Upper lobe of right lung (tissue), 1 donor: ENCODE data around the gene TTC28. TPM values are rescaled to one million over a fixed set of nuclear protein-coding genes. Genes with fewer than 3 reads are reported as not detected.
"Not testable (repeated sequence)": the region's sequence is repeated elsewhere in the genome, so short reads cannot be mapped to it uniquely, and the experiment has no call there.

Source experiments
- ATAC-seq: fragments of 200-7000 bp; cut with Tn5 transposase; one replicate; pipeline ENCODE4 v1.9.1; 2020; ENCODE audit warnings: mild to moderate bottlenecking, moderate library complexity
- DNase-seq: peaks from one replicate; pipeline ENCODE4 v3.0.0-alpha.2; 2020
- H3K27ac ChIP-seq: fragments of 200-600 bp; one replicate; pipeline ENCODE4 v1.8.0; 2022
- H3K27me3 ChIP-seq: fragments of 200-600 bp; one replicate; pipeline ENCODE4 v1.8.0; 2022; ENCODE audit warnings: mild to moderate bottlenecking
- H3K36me3 ChIP-seq: fragments of 200-600 bp; one replicate; pipeline ENCODE4 v1.8.0; 2022
- H3K4me1 ChIP-seq: fragments of 200-600 bp; one replicate; pipeline ENCODE4 v1.8.0; 2022
- H3K4me3 ChIP-seq: fragments of 200-600 bp; one replicate; pipeline ENCODE4 v1.8.0; 2022; ENCODE audit warnings: mild to moderate bottlenecking
- H3K9me3 ChIP-seq: fragments of 200-600 bp; one replicate; pipeline ENCODE4 v1.8.0; 2022
- intact Hi-C: fragments of 100-400 bp; cut with DNase I; formaldehyde crosslinking; loops from one replicate; pipeline ENCODE4 v1.11.0; 2022
- total RNA-seq: library from RNA; stranded (reverse); fragmentation: NEBNext Ultra II Directional; extraction: Animal tissue kit (Norgen Biotek cat#: 25700); gene quantifications from one replicate; pipeline ENCODE4 v1.2.1, GENCODE V29; 2021
- TF ChIP-seq, protein P1 (sequence below): fragments of 200-600 bp; IDR thresholded peaks from one replicate; pipeline ENCODE4 v1.8.0; 2022; ENCODE audit warnings: antibody characterized with exemption
- donor health status: DM: no; HTN: yes; CAD: no; lungs with severe emphysema.

The TTC28 gene
- total RNA-seq, 1 donor from 2014 or later, result 48.7 TPM

DNA sequence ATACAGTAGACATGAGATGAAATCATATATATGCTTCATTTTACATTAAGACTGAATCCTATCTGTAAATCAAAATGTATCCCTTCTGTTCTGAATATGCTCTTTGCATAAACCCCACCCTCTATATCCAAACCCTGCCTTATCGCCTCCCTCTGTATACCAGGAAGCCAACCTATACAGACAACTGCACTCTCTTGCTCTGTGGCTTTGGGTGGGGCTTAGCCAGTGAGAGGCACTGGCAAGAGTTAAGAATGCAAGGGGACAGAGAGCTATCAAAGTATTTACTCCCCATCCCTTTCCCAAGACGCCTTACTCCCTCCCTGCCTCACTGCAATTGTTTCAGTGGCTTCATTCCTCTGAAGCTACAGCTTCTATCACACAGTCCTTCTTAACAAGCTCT, 309.8 kb downstream of the TTC28 start:
- no peak for DNase-seq
- H3K4me1 ChIP-seq, result peaks cover 10% of the 10 kb centered on the region

DNA sequence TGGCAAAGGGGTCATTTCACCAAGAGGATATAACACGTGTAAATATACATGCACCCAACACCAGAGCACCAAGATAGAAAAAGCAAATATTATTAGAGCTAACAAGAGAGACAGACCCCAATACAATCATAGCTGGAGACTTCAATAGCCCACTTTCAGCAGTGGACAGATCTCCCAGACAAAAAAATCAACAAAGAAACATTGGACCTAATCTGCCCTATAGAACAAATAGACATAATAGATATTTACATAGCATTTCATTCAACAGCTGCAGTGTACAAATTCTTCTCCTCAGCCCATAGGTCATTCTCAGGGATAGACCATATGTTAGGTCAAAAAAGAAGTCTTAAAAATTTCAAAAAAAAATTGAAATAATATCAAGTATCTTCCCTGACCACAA, 312.8 kb downstream of the TTC28 start:
- H3K27me3 ChIP-seq, result no peaks in the 10 kb centered on the region
- H3K36me3 ChIP-seq, result no peaks in the 10 kb centered on the region
- no peaks in the 10 kb centered on the region for H3K9me3 ChIP-seq
- DNase-seq, result no peak
- H3K4me3 ChIP-seq, result no peak overlapping the region
- no peak overlapping the region for H3K27ac ChIP-seq
- H3K4me1 ChIP-seq, result peaks cover 4% of the 10 kb centered on the region
- TF ChIP-seq, protein P1, sequence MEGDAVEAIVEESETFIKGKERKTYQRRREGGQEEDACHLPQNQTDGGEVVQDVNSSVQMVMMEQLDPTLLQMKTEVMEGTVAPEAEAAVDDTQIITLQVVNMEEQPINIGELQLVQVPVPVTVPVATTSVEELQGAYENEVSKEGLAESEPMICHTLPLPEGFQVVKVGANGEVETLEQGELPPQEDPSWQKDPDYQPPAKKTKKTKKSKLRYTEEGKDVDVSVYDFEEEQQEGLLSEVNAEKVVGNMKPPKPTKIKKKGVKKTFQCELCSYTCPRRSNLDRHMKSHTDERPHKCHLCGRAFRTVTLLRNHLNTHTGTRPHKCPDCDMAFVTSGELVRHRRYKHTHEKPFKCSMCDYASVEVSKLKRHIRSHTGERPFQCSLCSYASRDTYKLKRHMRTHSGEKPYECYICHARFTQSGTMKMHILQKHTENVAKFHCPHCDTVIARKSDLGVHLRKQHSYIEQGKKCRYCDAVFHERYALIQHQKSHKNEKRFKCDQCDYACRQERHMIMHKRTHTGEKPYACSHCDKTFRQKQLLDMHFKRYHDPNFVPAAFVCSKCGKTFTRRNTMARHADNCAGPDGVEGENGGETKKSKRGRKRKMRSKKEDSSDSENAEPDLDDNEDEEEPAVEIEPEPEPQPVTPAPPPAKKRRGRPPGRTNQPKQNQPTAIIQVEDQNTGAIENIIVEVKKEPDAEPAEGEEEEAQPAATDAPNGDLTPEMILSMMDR, result no peak
- intact Hi-C loops, result no loop called here
- no peak for ATAC-seq

More for the DNA sequence above, 309.8 kb downstream of the TTC28 start:
- no peak overlapping the region for H3K4me3 ChIP-seq
- intact Hi-C loops, result no loop called here
- H3K9me3 ChIP-seq, result no peaks in the 10 kb centered on the region
- peak; percentile 59 for ATAC-seq
- H3K36me3 ChIP-seq, result no peaks in the 10 kb centered on the region
- no peaks in the 10 kb centered on the region for H3K27me3 ChIP-seq
- no peak overlapping the region for H3K27ac ChIP-seq
- TF ChIP-seq, protein P1, result no peak

DNA sequence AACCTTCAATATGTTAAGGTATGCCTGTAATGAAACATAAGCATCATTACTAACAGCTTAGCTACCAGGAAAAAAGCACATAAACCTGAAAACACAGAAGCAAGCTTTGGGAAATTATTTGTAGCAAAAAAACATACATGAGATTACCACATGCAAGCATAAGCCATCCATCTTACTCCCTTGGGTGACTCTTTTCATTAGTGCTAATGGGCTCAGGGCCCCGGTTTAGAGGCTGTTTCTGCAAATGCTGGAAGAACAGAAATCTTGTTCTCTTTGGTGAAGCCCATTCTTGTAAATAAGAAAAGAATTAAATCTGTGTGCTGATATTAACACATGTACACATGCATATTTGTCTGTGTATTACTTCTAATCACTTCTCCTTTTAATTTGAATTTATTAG, 314.3 kb downstream of the TTC28 start:
- H3K36me3 ChIP-seq, result no peaks in the 10 kb centered on the region
- intact Hi-C loops, result no loop called here
- no peak overlapping the region for H3K4me3 ChIP-seq
- no peaks in the 10 kb centered on the region for H3K27me3 ChIP-seq
- TF ChIP-seq, protein P1, result no peak
- H3K9me3 ChIP-seq, result no peaks in the 10 kb centered on the region
- H3K4me1 ChIP-seq, result peaks cover 4% of the 10 kb centered on the region
- no peak overlapping the region for H3K27ac ChIP-seq
- no peak for ATAC-seq
- no peak for DNase-seq

DNA sequence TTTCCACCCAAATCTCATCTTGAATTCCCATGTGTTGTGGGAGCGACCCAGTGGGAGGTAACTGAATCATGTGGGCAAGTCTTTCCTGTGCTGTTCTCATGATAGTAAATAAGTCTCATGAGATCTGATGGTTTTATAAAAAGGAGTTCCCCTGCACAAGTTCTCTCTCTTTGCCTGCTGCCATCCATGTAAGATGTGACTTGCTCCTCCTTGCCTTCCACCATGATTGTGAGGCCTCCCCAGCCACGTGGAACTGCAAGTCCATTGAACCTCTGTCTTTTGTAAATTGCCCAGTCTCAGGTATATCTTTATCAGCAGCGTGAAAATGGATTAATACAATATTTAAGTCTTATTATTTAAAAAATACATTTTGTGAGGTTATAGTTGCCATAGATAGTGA, 315.5 kb downstream of the TTC28 start:
- intact Hi-C loops, H3K9me3 ChIP-seq, ATAC-seq, DNase-seq, H3K27me3 ChIP-seq, H3K27ac ChIP-seq, H3K4me1 ChIP-seq, H3K36me3 ChIP-seq, H3K4me3 ChIP-seq: not testable (repeated sequence)

DNA sequence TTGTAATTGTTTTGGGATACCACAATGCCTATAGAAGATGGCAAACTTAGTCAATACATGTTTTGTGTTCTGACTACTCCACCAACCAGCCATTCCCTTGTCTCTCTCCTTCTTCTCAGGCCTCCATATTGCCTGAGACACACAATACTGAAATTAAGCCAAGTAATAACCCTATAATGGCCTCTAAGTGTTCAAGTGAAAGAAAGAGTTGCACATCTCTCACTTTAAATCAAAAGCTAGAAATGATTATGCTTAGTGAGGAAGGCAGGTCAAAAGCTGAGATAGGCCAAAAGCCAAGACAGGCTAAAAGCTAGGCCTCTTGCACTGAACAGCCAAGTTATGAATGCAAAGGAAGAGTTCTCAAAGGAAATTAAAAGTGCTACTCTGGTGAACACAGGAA, 318.7 kb downstream of the TTC28 start:
- DNase-seq (no peak), ATAC-seq (no peak)
- Histone ChIP-seq H3K36me3 (no peaks in the 10 kb centered on the region), H3K4me3 (no peak overlapping the region), H3K27me3 (no peaks in the 10 kb centered on the region), H3K9me3 (no peaks in the 10 kb centered on the region), H3K27ac (no peak overlapping the region), H3K4me1 (no peaks in the 10 kb centered on the region)
- intact Hi-C loops, result no loop called here
- TF ChIP-seq, protein P1, result no peak

DNA sequence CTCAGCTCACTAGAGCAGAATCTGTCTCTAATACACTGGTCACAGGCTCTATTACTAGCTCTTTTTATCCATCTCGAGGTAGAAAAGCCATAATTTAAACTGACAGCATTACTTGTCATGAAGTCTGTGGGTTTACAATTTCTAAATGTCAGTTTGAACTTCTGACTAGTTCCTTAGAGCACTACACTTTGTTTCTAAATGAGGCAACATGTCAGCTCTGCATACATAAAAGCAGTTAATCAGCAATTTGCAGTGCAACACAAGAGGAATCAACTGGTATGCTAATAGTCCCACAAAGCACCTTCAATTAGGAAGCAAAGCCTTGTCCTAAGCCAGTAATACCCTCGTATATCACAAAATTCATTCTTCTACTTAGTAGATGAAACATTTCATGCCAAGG, 321.3 kb downstream of the TTC28 start:
- H3K27ac ChIP-seq, result no peak overlapping the region
- intact Hi-C loops, result no loop called here
- ATAC-seq, result no peak
- H3K4me3 ChIP-seq, result no peak overlapping the region
- no peak for DNase-seq
- H3K9me3 ChIP-seq, result no peaks in the 10 kb centered on the region
- TF ChIP-seq, protein P1, result no peak
- no peaks in the 10 kb centered on the region for H3K27me3 ChIP-seq
- H3K36me3 ChIP-seq, result no peaks in the 10 kb centered on the region
- no peaks in the 10 kb centered on the region for H3K4me1 ChIP-seq
